ENCODE data around the gene SREBF1. TPM values are rescaled to one million over a fixed set of nuclear protein-coding genes. Genes with fewer than 3 reads are reported as not detected.
A peak's percentile ranks its signal among the peaks of the same experiment; 100 is the strongest.

The SREBF1 gene
- total and polyA plus RNA-seq, 4 donors, result 27.5 to 71.8 (median 45.8) TPM

DNA sequence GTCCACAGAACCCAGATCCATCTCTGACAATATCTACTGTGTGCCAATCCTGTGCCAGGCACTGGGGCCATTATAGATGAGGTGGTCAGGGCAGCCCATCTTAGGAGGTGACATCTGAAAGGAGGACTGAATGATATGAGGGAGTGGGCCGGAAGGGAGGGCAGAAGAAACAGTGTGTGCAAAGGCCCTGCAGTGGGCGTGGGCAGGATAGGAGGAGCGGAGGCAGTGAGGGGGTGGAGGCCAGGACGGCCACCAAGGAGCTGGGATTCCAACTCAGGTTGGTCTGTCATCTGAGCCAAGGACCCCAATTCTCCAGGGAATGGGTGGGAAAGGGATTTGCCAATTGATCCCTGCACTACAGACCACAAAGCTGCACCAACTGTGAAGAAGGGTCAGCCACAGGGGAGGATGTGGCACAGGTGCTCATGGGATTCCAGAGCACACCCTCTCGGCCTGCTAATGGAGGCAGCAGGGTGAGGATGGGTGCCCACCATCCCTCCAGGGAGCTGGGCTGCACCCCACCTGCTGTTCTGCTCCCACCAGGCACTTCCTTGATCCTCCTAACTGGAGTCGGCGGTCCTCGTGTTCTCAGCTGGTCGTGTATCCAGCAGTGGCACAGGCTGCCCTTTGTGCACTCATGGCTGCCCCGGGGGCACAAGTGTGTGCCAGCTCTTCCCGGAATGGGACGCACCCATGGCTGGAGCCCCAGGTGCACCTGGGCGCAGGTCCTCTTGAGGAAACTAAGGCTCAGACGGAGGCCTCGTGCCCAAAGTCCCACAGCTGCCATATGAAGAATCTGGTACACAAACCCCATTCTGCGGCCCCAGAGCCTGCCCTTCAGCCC is 9.6 kb downstream of the SREBF1 start:
- H3K27ac ChIP-seq (ENCODE audit: low read depth, low read length), result no peak overlapping the region
- DNase-seq (ENCODE audit: low read depth in 4 of 6, low spot score in 6 of 6), result no peak
- H3K4me1 ChIP-seq (ENCODE audit: control insufficient read depth, insufficient read depth, low read length), result peaks cover 48% of the 10 kb centered on the region
- H3K9me3 ChIP-seq (ENCODE audit: control insufficient read depth, insufficient read depth, low read length), result no peaks in the 10 kb centered on the region
- peaks cover 24% of the 10 kb centered on the region for H3K36me3 ChIP-seq (ENCODE audit: control insufficient read depth, insufficient read depth, low read length)
- 83% methylated on average over 15 of the region's 16 CpGs for WGBS (ENCODE audit: insufficient coverage)
- no peaks in the 10 kb centered on the region for H3K27me3 ChIP-seq (ENCODE audit: control insufficient read depth, insufficient read depth, low read length)
- no peak overlapping the region for H3K4me3 ChIP-seq (ENCODE audit: low read depth, low read length)

DNA sequence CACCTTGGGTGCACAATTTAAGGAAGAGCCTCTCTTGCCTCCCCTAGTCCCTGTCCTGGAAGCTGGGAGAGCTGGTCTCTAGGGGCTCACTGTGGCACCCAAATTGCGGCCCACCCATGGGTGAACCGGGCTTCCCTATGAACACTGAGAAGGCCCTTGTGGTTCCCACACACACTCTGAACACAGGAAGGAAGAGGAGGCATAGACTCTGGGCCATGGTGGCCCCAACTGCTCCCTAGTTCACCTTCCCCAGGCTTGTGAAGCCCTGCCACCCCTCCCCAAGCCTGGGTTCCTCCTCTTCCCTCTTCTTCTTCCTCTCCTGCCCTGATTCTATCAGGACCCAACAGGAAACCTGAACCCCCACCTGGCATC is 10.5 kb downstream of the SREBF1 start:
- Histone ChIP-seq H3K27ac (ENCODE audit: low read depth, low read length) (no peak overlapping the region), H3K4me1 (ENCODE audit: control insufficient read depth, insufficient read depth, low read length) (peaks cover 49% of the 10 kb centered on the region)
- WGBS (ENCODE audit: insufficient coverage), result 93% methylated on average over 2 of the region's 2 CpGs

GRCh38 chr17:17824783-17825614 is 11.8 kb downstream of the SREBF1 start:
- no peak overlapping the region for H3K4me3 ChIP-seq (ENCODE audit: low read depth, low read length)
- DNase-seq (ENCODE audit: low read depth in 4 of 6, low spot score in 6 of 6), result peak in 1 of 6 donors; percentile 25
- peak overlapping the region; percentile 88 for H3K27ac ChIP-seq (ENCODE audit: low read depth, low read length)
- no peaks in the 10 kb centered on the region for H3K27me3 ChIP-seq (ENCODE audit: control insufficient read depth, insufficient read depth, low read length)
- H3K4me1 ChIP-seq (ENCODE audit: control insufficient read depth, insufficient read depth, low read length), result peaks cover 58% of the 10 kb centered on the region
- 39% methylated on average over 11 of the region's 14 CpGs for WGBS (ENCODE audit: insufficient coverage)
- H3K9me3 ChIP-seq (ENCODE audit: control insufficient read depth, insufficient read depth, low read length), result no peaks in the 10 kb centered on the region
- H3K36me3 ChIP-seq (ENCODE audit: control insufficient read depth, insufficient read depth, low read length), result peaks cover 18% of the 10 kb centered on the region

More for the DNA sequence above, 10.5 kb downstream of the SREBF1 start:
- no peak for DNase-seq (ENCODE audit: low read depth in 4 of 6, low spot score in 6 of 6)
- no peak overlapping the region for H3K4me3 ChIP-seq (ENCODE audit: low read depth, low read length)
- peaks cover 19% of the 10 kb centered on the region for H3K36me3 ChIP-seq (ENCODE audit: control insufficient read depth, insufficient read depth, low read length)
- no peaks in the 10 kb centered on the region for H3K9me3 ChIP-seq (ENCODE audit: control insufficient read depth, insufficient read depth, low read length)
- no peaks in the 10 kb centered on the region for H3K27me3 ChIP-seq (ENCODE audit: control insufficient read depth, insufficient read depth, low read length)

DNA sequence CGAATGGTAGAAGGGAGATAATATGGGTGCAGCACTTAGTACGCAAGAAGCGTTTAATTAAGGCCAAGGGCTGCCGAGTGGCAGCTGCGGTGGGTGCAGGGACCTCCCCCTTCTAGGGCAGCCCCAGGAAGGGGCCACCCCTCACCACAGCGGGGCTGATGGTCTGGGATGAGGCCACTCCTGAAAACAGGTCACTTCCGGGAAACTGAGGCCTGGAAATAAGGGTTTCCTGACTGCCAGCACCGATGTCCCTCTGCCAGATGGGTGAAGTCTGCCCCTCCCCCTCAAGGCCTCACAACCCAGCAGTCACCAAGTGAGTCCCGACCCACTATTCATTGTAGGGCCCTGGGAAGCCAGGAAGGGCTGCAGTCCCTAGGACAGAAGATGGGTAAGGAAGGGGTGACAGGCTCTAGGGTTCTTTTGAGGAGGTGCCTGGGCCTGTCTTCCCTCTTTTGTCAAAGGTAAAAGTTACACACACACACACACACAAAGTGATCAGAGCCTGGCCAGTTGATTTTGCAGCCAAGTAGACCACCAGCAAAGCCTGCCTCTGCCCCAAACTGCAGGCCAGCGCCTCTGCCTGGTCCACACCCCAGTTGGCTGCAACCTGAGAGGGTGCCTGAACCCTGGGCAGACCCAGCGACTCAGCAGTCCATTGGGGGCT is 12.5 kb downstream of the SREBF1 start:
- H3K4me1 ChIP-seq (ENCODE audit: control insufficient read depth, insufficient read depth, low read length), result peaks cover 66% of the 10 kb centered on the region
- peak overlapping the region; percentile 88 for H3K27ac ChIP-seq (ENCODE audit: low read depth, low read length)
- peak overlapping the region; percentile 32 for H3K4me3 ChIP-seq (ENCODE audit: low read depth, low read length)
- 42% methylated on average over 3 of the region's 11 CpGs for WGBS (ENCODE audit: insufficient coverage)
- H3K36me3 ChIP-seq (ENCODE audit: control insufficient read depth, insufficient read depth, low read length), result peaks cover 25% of the 10 kb centered on the region
- H3K27me3 ChIP-seq (ENCODE audit: control insufficient read depth, insufficient read depth, low read length), result no peaks in the 10 kb centered on the region
- no peak for DNase-seq (ENCODE audit: low read depth in 4 of 6, low spot score in 6 of 6)
- no peaks in the 10 kb centered on the region for H3K9me3 ChIP-seq (ENCODE audit: control insufficient read depth, insufficient read depth, low read length)

DNA sequence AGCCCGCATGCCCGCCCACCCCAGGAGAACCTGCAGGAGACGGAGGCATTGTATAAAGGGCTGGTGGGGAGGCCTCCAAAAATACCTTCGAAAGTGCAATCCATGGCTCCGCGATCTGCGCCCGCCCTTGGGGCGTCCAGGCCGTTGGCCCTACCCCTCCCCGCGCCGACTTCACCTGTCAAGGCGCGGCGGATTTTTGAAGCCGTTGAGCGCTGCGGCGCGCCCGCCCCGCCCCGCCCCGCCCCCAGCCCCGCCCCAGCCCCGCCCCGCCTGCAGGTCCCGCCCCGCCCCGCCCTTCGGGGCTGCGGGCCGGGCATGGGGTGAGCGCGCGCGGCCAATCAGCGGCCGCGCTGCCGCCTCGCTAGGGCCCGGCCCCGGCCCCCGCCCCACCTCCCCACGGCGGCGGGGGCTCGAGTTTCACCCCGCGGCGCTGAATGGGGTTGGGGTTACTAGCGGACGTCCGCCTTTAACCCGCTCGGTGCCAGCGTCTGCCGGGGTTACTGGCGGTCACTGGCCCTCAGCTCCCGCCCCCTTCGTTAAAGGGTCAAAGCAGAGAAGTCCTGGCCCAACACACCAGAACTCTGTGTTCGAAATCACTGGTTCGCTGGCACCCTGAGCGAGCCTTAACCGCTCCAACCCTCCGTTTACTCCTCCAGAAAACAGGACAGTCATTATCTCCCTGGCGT is 13.2 kb downstream of the SREBF1 start:
- Histone ChIP-seq H3K36me3 (ENCODE audit: control insufficient read depth, insufficient read depth, low read length) (peaks cover 32% of the 10 kb centered on the region), H3K9me3 (ENCODE audit: control insufficient read depth, insufficient read depth, low read length) (no peaks in the 10 kb centered on the region), H3K27me3 (ENCODE audit: control insufficient read depth, insufficient read depth, low read length) (no peaks in the 10 kb centered on the region), H3K4me3 (ENCODE audit: low read depth, low read length) (peak overlapping the region; percentile 58), H3K27ac (ENCODE audit: low read depth, low read length) (peak overlapping the region; percentile 88), H3K4me1 (ENCODE audit: control insufficient read depth, insufficient read depth, low read length) (peaks cover 72% of the 10 kb centered on the region)
- under 1% methylated on average over 49 of the region's 69 CpGs for WGBS (ENCODE audit: insufficient coverage)
- peak in 4 of 6 donors; percentile 63 to 94 (median 82) for DNase-seq (ENCODE audit: low read depth in 4 of 6, low spot score in 6 of 6)

GRCh38 chr17:17822616-17823015 is 14.2 kb downstream of the SREBF1 start:
- DNase-seq (ENCODE audit: low read depth in 4 of 6, low spot score in 6 of 6), result no peak
- Histone ChIP-seq H3K9me3 (ENCODE audit: control insufficient read depth, insufficient read depth, low read length) (no peaks in the 10 kb centered on the region), H3K27me3 (ENCODE audit: control insufficient read depth, insufficient read depth, low read length) (no peaks in the 10 kb centered on the region), H3K4me1 (ENCODE audit: control insufficient read depth, insufficient read depth, low read length) (peaks cover 81% of the 10 kb centered on the region), H3K36me3 (ENCODE audit: control insufficient read depth, insufficient read depth, low read length) (peaks cover 37% of the 10 kb centered on the region), H3K4me3 (ENCODE audit: low read depth, low read length) (peak overlapping the region; percentile 58), H3K27ac (ENCODE audit: low read depth, low read length) (peak overlapping the region; percentile 61)
- 20% methylated on average over 3 of the region's 3 CpGs for WGBS (ENCODE audit: insufficient coverage)

DNA sequence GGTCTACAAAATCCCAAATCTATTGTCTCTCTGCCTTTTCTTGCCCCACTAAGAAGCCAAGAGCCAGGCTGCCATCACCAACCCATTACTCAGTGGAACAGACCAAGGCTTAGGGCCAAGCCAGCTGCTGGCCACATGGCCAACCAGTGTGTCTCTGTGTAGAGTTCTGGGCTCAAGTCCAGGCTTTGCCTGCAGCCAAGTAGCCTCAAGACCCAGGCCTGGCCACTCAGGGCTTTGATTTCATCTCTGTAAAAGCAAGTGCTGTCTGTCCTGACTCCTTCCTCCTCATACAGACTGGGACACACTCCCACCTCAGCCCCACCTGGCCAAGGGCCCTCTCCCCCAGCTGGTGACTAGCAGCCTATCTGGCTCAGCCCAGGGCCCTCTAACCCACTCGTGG is 14.6 kb downstream of the SREBF1 start:
- Histone ChIP-seq H3K4me1 (ENCODE audit: control insufficient read depth, insufficient read depth, low read length) (peaks cover 85% of the 10 kb centered on the region), H3K4me3 (ENCODE audit: low read depth, low read length) (peak overlapping the region; percentile 58), H3K27me3 (ENCODE audit: control insufficient read depth, insufficient read depth, low read length) (no peaks in the 10 kb centered on the region), H3K27ac (ENCODE audit: low read depth, low read length) (peak overlapping the region; percentile 61), H3K9me3 (ENCODE audit: control insufficient read depth, insufficient read depth, low read length) (no peaks in the 10 kb centered on the region), H3K36me3 (ENCODE audit: control insufficient read depth, insufficient read depth, low read length) (peaks cover 37% of the 10 kb centered on the region)
- peak in 2 of 6 donors; percentile 43 to 78 for DNase-seq (ENCODE audit: low read depth in 4 of 6, low spot score in 6 of 6)
- 50% methylated on average over 1 of the region's 1 CpG for WGBS (ENCODE audit: insufficient coverage)

DNA sequence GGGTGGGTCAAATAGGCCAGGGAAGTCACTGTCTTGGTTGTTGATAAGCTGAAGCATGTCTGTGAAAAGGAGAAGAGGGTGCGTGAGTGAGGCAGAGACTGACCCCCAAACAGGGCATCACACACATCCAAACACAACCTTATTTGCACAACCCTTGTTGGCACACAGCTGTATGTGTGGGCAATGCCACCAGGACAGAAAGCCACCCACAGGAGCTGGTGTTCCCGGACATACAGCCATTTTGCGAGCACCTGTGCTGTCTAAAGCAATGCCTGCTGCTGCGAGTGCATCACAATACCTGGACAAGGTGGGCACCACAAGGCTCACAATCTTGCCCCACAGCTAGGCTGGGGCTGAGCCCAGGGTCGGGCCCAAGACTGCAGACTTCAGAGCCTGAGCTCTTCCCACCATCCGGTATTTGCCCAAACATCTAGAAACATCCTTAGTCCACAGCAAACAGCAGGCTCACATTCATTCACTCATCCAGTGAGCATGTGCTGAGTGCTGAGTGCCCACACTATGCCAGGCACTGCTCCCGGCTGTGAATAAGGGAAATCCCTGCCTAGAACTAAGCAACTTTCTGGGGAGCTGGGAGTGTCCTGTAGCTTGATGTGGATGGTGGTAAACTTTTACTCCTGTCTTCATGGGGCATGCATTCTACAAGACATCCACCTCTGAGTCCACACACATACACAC is 16.2 kb downstream of the SREBF1 start:
- no peak overlapping the region for H3K4me3 ChIP-seq (ENCODE audit: low read depth, low read length)
- no peak for DNase-seq (ENCODE audit: low read depth in 4 of 6, low spot score in 6 of 6)
- H3K9me3 ChIP-seq (ENCODE audit: control insufficient read depth, insufficient read depth, low read length), result no peaks in the 10 kb centered on the region
- peaks cover 97% of the 10 kb centered on the region for H3K4me1 ChIP-seq (ENCODE audit: control insufficient read depth, insufficient read depth, low read length)
- no peaks in the 10 kb centered on the region for H3K27me3 ChIP-seq (ENCODE audit: control insufficient read depth, insufficient read depth, low read length)
- H3K27ac ChIP-seq (ENCODE audit: low read depth, low read length), result no peak overlapping the region
- WGBS (ENCODE audit: insufficient coverage), result 94% methylated on average over 5 of the region's 7 CpGs
- peaks cover 48% of the 10 kb centered on the region for H3K36me3 ChIP-seq (ENCODE audit: control insufficient read depth, insufficient read depth, low read length)
